Measurements from ENCODE around the gene ERBB2.

Gene ERBB2

GRCh38 chr17:39726617-39727016 lies 26.8 kb downstream of the ERBB2 start:
- DNase-seq (ENCODE audit: low read depth) = no peak

GRCh38 chr17:39727556-39727955 lies 27.7 kb downstream of the ERBB2 start:
- DNase-seq (ENCODE audit: low read depth) = no peak

- DNase-seq (ENCODE audit: low read depth) = no peak
Observed at GRCh38 chr17:39729280-39729851, 29.5 kb downstream of the ERBB2 start.

GRCh38 chr17:39730095-39730921 lies 30.4 kb downstream of the ERBB2 start, which contains the start of gene MIEN1:
Gene MIEN1 (minus strand): TSS chr17:39730532. CDS start chr17:39730495, 37 bp downstream.
- DNase-seq (ENCODE audit: low read depth) = peak; percentile 89

- DNase-seq (ENCODE audit: low read depth) = no peak
Observed at GRCh38 chr17:39732586-39732985, 32.7 kb downstream of the ERBB2 start.

- no peak for DNase-seq (ENCODE audit: low read depth)
Observed at GRCh38 chr17:39735882-39736281, 36.0 kb downstream of the ERBB2 start.

- no peak for DNase-seq (ENCODE audit: low read depth)
Observed at GRCh38 chr17:39736319-39737165, 36.7 kb downstream of the ERBB2 start.

GRCh38 chr17:39737206-39737759 lies 37.4 kb downstream of the ERBB2 start:
- no peak for DNase-seq (ENCODE audit: low read depth)

DNA sequence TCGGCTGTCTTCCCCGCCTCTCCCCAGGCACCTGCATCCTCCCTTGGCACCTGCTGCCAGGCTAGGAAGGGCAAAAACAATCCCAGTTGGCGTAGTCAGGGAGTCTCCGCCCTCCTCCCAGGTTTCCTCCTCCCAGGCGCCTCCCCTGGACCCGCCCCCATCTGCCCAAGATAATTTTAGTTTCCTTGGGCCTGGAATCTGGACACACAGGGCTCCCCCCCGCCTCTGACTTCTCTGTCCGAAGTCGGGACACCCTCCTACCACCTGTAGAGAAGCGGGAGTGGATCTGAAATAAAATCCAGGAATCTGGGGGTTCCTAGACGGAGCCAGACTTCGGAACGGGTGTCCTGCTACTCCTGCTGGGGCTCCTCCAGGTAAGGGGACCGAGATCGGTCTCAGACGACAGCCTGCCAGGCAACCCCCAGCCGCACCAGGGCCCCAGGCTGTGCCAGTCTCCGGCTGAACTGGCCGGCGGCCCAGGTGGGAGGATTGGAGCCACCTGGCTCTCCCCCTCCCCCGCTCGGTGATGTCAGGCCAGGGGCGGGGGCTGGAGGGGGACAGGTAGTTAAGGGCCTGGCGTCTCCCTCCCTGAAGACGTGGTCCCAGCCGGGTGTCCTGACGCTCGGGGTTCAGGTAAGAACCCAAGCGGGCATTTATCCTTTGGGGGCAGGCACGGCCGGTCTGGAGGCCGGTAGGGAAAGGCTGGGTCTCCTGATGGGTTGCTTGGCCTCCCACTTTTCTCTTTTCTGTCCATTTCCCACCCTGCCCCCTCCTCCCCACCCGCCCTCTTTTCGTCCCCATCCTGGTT lies 38.1 kb downstream of the ERBB2 start, which contains the start of gene GRB7:
Gene GRB7, plus strand, starts transcription at position 179 of the 808 bp plus-strand sequence. CDS start 4,364 bp downstream, outside the sequence.
- DNase-seq (ENCODE audit: low read depth) = no peak

GRCh38 chr17:39738568-39738901 lies 38.7 kb downstream of the ERBB2 start:
- DNase-seq (ENCODE audit: low read depth) = no peak

DNA sequence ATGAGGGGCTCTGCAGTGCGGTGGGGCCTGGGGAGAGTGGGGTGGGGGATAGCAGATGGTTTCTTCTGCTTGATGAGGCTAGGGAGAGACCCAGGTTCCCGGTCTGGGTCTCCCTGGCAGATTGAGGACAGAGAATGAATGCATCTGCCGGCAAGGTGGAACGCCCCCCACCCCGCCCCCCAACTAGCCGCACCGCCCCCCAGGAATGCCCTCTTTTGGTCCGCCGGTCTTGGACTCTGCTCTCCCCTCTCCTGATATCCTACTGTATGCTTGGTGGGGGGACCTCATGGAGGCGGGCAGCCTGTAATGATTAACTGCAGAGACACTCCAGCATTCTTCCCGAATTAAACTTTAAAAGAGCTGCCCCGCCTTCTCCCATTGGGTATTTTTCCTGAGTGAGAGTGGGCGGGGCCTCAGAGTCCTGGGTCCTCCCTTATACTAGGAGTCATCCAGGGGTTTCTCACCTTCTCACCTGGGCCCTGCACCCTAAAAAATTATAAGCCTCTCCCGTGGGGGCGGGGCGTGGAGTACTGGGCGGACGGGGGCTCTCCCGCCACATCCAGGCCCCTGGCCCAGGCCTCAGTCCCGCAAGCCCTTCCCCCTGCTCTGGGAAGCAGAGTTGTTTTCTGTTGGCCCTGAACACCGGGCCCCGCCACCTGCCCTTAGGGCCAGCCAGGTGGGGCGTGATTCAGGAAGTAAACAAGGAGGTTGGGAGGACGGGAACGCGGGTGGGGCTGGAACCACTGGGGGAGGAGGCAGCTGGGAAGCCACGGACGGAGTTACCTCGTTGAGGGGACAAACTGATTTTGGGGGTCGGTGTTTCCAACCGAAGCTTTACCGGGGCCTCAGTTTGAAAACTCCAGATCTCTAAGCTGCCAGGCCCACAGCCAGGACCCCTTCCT lies 39.4 kb downstream of the ERBB2 start:
- DNase-seq (ENCODE audit: low read depth) = no peak

- no peak for DNase-seq (ENCODE audit: low read depth)
Observed at GRCh38 chr17:39739885-39740356, 40.1 kb downstream of the ERBB2 start.

DNA sequence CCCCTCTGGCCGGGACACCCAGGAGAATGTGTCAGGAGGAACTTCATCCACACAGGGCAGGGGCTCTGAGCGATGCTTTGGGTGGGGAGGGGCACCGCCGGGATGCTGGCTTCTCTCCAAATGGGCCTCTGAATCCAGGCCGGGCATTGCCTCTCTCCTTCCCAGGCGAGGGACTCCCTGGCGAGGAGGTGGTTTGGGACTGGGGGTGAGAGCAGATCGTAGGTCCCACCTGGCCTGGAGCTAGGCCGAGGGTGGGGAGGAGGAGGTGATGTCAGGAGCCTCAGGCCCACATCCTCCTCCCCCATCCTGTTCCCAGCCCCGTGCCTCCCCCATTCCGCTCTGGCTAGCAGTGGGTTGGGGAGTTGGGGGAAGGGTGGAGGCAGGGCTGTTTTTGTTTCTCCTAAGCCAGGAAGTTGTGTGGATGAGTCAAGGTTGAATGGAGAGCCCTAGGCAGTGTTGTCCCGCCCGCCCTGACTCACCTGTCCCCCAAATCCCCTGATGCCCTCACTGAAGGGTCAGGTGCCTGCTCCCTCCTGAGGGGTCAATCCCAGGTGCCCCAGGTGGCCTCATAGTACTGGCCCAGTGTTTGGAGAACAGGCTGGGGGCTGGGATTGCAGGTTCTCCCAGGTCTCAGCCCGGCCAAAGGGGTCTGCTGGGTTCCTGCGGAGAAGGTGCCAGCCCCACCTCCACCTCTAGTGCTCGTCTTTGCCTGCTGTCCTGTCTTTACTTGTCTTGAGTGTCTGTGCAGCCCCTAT lies 40.7 kb downstream of the ERBB2 start:
- DNase-seq (ENCODE audit: low read depth) = no peak

- DNase-seq (ENCODE audit: low read depth) = no peak
Observed at GRCh38 chr17:39742126-39742855, 42.4 kb downstream of the ERBB2 start.

DNA sequence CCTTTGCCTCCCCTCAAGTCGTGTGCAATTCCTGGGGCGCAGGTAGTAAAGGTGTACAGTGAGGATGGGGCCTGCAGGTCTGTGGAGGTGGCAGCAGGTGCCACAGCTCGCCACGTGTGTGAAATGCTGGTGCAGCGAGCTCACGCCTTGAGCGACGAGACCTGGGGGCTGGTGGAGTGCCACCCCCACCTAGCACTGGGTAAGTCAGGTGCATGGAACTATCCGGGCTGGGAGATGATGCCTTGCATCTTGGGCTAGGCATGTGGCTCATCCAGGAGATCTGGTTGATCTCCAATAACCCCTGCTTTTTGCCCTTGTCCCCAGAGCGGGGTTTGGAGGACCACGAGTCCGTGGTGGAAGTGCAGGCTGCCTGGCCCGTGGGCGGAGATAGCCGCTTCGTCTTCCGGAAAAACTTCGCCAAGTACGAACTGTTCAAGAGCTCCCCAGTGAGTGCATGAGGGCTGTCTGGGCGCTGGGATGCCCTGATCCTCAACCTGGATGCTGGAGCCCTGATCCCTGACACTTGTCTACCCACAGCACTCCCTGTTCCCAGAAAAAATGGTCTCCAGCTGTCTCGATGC lies 43.1 kb downstream of the ERBB2 start:
- no peak for DNase-seq (ENCODE audit: low read depth)

GRCh38 chr17:39744075-39744835 lies 44.4 kb downstream of the ERBB2 start:
- DNase-seq (ENCODE audit: low read depth) = no peak

DNA sequence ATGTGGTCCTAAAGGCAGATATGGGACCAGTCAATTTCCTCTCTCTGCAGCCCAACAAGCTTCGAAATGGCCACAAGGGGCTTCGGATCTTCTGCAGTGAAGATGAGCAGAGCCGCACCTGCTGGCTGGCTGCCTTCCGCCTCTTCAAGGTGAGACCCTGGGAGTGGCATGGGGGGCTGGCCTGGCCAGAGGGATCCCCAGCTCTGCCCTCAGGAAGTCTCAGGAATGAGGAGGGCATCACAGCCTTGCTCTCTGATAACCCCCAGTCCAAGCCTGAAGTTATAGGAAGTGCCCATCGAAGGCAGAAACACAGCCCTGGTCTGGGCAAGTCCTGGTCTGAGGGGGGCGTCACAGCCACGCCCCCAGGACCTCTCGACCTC lies 45.0 kb downstream of the ERBB2 start:
- no peak for DNase-seq (ENCODE audit: low read depth)
